ENCODE measurements around the gene SLC22A23. TPM values are rescaled to one million over a fixed set of nuclear protein-coding genes. Genes with fewer than 3 reads are reported as not detected.

Gene SLC22A23
- total RNA-seq, 1 donor, result 18.1 TPM

DNA sequence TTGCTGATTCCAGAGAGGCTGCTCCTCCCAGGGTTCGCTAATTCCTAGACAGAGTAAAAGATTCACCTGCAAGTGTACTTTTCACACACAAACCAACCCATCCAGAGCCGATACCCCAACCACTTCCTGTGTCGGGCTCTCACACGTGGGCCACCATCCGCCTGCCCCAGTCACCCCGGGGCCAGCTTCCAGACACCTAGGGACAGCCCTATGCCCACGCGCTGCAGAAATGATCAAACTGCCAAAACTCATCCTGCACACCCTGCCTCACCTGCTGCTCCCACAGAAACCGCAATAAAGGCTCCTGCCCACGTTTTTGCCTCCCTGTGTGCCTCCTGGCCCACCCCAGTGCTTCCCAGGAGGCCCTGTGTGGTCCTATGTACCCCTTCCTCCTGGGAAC, 138.6 kb downstream of the SLC22A23 start:
- no peak overlapping the region for H3K4me2 ChIP-seq (ENCODE audit: insufficient read depth, low read length)
- DNase-seq (ENCODE audit: insufficient read length, low spot score, missing footprints), result peak; percentile 10
- no peak overlapping the region for H3K27ac ChIP-seq (ENCODE audit: low read depth, low read length)
- H2AFZ ChIP-seq (ENCODE audit: low read length), result no peak overlapping the region
- no peaks in the 10 kb centered on the region for H4K20me1 ChIP-seq (ENCODE audit: insufficient read depth, low read length)
- H3K79me2 ChIP-seq (ENCODE audit: insufficient read depth, low read length), result no peaks in the 10 kb centered on the region
- H3K36me3 ChIP-seq (ENCODE audit: insufficient read depth, low read length), result no peaks in the 10 kb centered on the region
- H3K4me1 ChIP-seq (ENCODE audit: insufficient read depth, low read length), result no peaks in the 10 kb centered on the region
- TF ChIP-seq, protein P1, sequence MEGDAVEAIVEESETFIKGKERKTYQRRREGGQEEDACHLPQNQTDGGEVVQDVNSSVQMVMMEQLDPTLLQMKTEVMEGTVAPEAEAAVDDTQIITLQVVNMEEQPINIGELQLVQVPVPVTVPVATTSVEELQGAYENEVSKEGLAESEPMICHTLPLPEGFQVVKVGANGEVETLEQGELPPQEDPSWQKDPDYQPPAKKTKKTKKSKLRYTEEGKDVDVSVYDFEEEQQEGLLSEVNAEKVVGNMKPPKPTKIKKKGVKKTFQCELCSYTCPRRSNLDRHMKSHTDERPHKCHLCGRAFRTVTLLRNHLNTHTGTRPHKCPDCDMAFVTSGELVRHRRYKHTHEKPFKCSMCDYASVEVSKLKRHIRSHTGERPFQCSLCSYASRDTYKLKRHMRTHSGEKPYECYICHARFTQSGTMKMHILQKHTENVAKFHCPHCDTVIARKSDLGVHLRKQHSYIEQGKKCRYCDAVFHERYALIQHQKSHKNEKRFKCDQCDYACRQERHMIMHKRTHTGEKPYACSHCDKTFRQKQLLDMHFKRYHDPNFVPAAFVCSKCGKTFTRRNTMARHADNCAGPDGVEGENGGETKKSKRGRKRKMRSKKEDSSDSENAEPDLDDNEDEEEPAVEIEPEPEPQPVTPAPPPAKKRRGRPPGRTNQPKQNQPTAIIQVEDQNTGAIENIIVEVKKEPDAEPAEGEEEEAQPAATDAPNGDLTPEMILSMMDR (IDR thresholded peaks at IDR 0.05; ENCODE audit: extremely low read depth, low read depth, low read length), result no peak
- no peaks in the 10 kb centered on the region for H3K9me3 ChIP-seq (ENCODE audit: low read depth, low read length)
- H3K27me3 ChIP-seq (ENCODE audit: insufficient read depth, low read length), result no peaks in the 10 kb centered on the region
- no peak overlapping the region for H3K4me3 ChIP-seq (ENCODE audit: insufficient read depth, low read length)

DNA sequence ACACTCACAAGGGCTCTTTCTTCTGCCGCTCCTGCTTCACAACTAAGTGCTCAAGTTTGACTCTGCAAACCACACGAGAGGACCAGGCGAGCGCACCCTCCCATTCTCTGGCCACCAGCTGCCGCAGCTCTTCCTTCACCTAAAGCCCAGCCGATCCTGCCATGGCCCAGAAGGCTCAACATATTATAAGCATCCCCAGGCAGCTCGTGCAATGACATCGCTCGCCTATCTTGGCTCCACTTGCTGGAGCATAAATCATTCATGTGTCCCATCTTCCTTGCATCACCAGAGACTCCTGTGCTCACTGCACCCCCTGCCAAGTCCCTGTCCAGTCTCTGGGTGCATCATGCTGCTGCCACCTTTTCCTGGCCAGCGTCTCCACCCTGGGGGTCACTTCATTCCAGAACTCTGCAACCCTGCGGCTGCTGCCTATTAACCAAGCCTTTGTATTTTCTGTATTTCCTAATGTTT, 139.1 kb downstream of the SLC22A23 start:
- Histone ChIP-seq H3K4me1 (ENCODE audit: insufficient read depth, low read length) (no peaks in the 10 kb centered on the region), H3K4me2 (ENCODE audit: insufficient read depth, low read length) (no peak overlapping the region), H3K79me2 (ENCODE audit: insufficient read depth, low read length) (no peaks in the 10 kb centered on the region), H3K4me3 (ENCODE audit: insufficient read depth, low read length) (no peak overlapping the region), H3K9me3 (ENCODE audit: low read depth, low read length) (no peaks in the 10 kb centered on the region), H3K27me3 (ENCODE audit: insufficient read depth, low read length) (no peaks in the 10 kb centered on the region), H3K36me3 (ENCODE audit: insufficient read depth, low read length) (no peaks in the 10 kb centered on the region), H2AFZ (ENCODE audit: low read length) (no peak overlapping the region), H4K20me1 (ENCODE audit: insufficient read depth, low read length) (no peaks in the 10 kb centered on the region), H3K27ac (ENCODE audit: low read depth, low read length) (no peak overlapping the region)
- peak; percentile 31 for DNase-seq (ENCODE audit: insufficient read length, low spot score, missing footprints)
- TF ChIP-seq, protein P1 (IDR thresholded peaks at IDR 0.05; ENCODE audit: extremely low read depth, low read depth, low read length), result no peak

DNA sequence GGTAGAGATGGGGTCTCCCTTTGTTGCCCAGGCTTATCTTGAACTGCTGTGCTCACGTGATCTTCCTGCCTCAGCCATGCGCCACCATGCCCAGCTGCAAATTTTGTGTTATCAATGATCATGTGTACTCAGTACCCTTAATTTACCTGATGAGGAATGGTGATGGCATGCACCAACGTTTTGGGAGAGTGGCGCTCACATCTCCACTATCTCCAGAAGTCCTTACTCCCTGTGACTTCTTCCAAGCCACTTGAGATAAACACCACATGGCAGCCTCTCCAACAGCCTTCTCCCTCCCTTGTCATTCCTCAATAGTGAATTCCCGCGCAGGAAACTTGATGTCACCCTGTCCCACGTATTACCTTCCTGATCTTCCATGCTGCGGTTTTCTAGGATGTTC, 140.0 kb downstream of the SLC22A23 start:
- H2AFZ ChIP-seq (ENCODE audit: low read length), result no peak overlapping the region
- H3K4me3 ChIP-seq (ENCODE audit: insufficient read depth, low read length), result no peak overlapping the region
- no peaks in the 10 kb centered on the region for H3K4me1 ChIP-seq (ENCODE audit: insufficient read depth, low read length)
- no peaks in the 10 kb centered on the region for H4K20me1 ChIP-seq (ENCODE audit: insufficient read depth, low read length)
- TF ChIP-seq, protein P1 (IDR thresholded peaks at IDR 0.05; ENCODE audit: extremely low read depth, low read depth, low read length), result no peak
- H3K36me3 ChIP-seq (ENCODE audit: insufficient read depth, low read length), result no peaks in the 10 kb centered on the region
- no peak overlapping the region for H3K4me2 ChIP-seq (ENCODE audit: insufficient read depth, low read length)
- H3K27me3 ChIP-seq (ENCODE audit: insufficient read depth, low read length), result no peaks in the 10 kb centered on the region
- no peak for DNase-seq (ENCODE audit: insufficient read length, low spot score, missing footprints)
- H3K79me2 ChIP-seq (ENCODE audit: insufficient read depth, low read length), result no peaks in the 10 kb centered on the region
- no peaks in the 10 kb centered on the region for H3K9me3 ChIP-seq (ENCODE audit: low read depth, low read length)
- no peak overlapping the region for H3K27ac ChIP-seq (ENCODE audit: low read depth, low read length)

DNA sequence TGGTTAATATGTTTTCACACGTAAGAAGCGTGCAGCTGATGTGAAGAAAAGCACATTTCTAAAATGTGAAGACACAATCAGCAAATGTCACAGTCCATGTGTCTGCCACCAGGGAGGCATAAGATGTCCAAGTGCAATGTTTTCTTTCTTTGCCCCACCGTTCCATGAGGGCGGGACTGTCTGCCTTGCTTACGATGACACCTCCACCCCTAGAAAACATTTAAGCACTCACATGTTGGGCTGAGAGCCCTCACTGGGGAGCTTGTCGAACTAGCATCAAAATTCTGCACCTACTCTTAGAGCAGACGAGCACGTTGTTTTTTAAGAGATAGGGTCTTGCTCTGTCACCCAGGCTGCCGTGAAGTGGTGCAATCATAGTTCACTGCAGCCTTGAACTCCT, 140.5 kb downstream of the SLC22A23 start:
- Histone ChIP-seq H3K79me2 (ENCODE audit: insufficient read depth, low read length) (no peaks in the 10 kb centered on the region), H4K20me1 (ENCODE audit: insufficient read depth, low read length) (no peaks in the 10 kb centered on the region), H3K36me3 (ENCODE audit: insufficient read depth, low read length) (no peaks in the 10 kb centered on the region), H3K4me1 (ENCODE audit: insufficient read depth, low read length) (no peaks in the 10 kb centered on the region), H3K4me2 (ENCODE audit: insufficient read depth, low read length) (no peak overlapping the region), H3K27me3 (ENCODE audit: insufficient read depth, low read length) (no peaks in the 10 kb centered on the region), H3K9me3 (ENCODE audit: low read depth, low read length) (no peaks in the 10 kb centered on the region), H2AFZ (ENCODE audit: low read length) (no peak overlapping the region), H3K4me3 (ENCODE audit: insufficient read depth, low read length) (no peak overlapping the region), H3K27ac (ENCODE audit: low read depth, low read length) (no peak overlapping the region)
- DNase-seq (ENCODE audit: insufficient read length, low spot score, missing footprints), result peak; percentile 48
- TF ChIP-seq, protein P1 (IDR thresholded peaks at IDR 0.05; ENCODE audit: extremely low read depth, low read depth, low read length), result no peak

Measured in osteoblast (primary cell).